ENCODE measurements around the gene CNDP2.

CNDP2 gene

GRCh38 chr18:74507097-74507881 lies 11.1 kb downstream of the CNDP2 start (continued):
- no peak for TF ChIP-seq CSRNP3 (CRISPR knock-in tag; IDR thresholded peaks at IDR 0.05)
- TF ChIP-seq ZFP30 (CRISPR knock-in tag; IDR thresholded peaks at IDR 0.05) = no peak
- TF ChIP-seq ISL1 (CRISPR knock-in tag; IDR thresholded peaks at IDR 0.05) = no peak
- no peak for TF ChIP-seq ZC3H10 (CRISPR knock-in tag; IDR thresholded peaks at IDR 0.05)
- no peak for TF ChIP-seq ARNTL (CRISPR knock-in tag; IDR thresholded peaks at IDR 0.05; ENCODE audit: borderline replicate concordance, low read depth)
- no peak for TF ChIP-seq PPARA (CRISPR knock-in tag; IDR thresholded peaks at IDR 0.05; ENCODE audit: borderline replicate concordance)
- no peak for TF ChIP-seq SNAI2 (CRISPR knock-in tag; IDR thresholded peaks at IDR 0.05)
- TF ChIP-seq ZFP3 (CRISPR knock-in tag; IDR thresholded peaks at IDR 0.05) = no peak

GRCh38 chr18:74507927-74508326 lies 11.8 kb downstream of the CNDP2 start:
- no peak for ATAC-seq
- TF ChIP-seq ZC3H10 (CRISPR knock-in tag; IDR thresholded peaks at IDR 0.05) (no peak), ZNF70 (CRISPR knock-in tag; IDR thresholded peaks at IDR 0.05) (no peak), ZFP30 (CRISPR knock-in tag; IDR thresholded peaks at IDR 0.05) (no peak), PATZ1 (CRISPR knock-in tag; IDR thresholded peaks at IDR 0.05; ENCODE audit: borderline replicate concordance) (no peak), TCF4 (CRISPR knock-in tag; IDR thresholded peaks at IDR 0.05; ENCODE audit: borderline replicate concordance) (no peak), SNAI2 (CRISPR knock-in tag; IDR thresholded peaks at IDR 0.05) (no peak), ARNTL (CRISPR knock-in tag; IDR thresholded peaks at IDR 0.05; ENCODE audit: borderline replicate concordance, low read depth) (no peak)

GRCh38 chr18:74508366-74508765 lies 12.2 kb downstream of the CNDP2 start:
- ATAC-seq = no peak
- TF ChIP-seq TOX (CRISPR knock-in tag; IDR thresholded peaks at IDR 0.05; ENCODE audit: borderline replicate concordance) = no peak
- TF ChIP-seq BACH2 (CRISPR knock-in tag; IDR thresholded peaks at IDR 0.05; ENCODE audit: borderline replicate concordance) = no peak
- TF ChIP-seq ESRRG (CRISPR knock-in tag; IDR thresholded peaks at IDR 0.05) = no peak
- no peak for TF ChIP-seq GLIS3 (CRISPR knock-in tag; IDR thresholded peaks at IDR 0.05)
- no peak for TF ChIP-seq CREB5 (CRISPR knock-in tag; IDR thresholded peaks at IDR 0.05; ENCODE audit: low read depth)
- no peak for TF ChIP-seq SNAI2 (CRISPR knock-in tag; IDR thresholded peaks at IDR 0.05)
- no peak for TF ChIP-seq ISL1 (CRISPR knock-in tag; IDR thresholded peaks at IDR 0.05)
- no peak for TF ChIP-seq ZNF8 (CRISPR knock-in tag; IDR thresholded peaks at IDR 0.05)
- no peak for TF ChIP-seq PATZ1 (CRISPR knock-in tag; IDR thresholded peaks at IDR 0.05; ENCODE audit: borderline replicate concordance)
- no peak for TF ChIP-seq ZC3H10 (CRISPR knock-in tag; IDR thresholded peaks at IDR 0.05)
- no peak for TF ChIP-seq PPARA (CRISPR knock-in tag; IDR thresholded peaks at IDR 0.05; ENCODE audit: borderline replicate concordance)
- TF ChIP-seq ARNTL (CRISPR knock-in tag; IDR thresholded peaks at IDR 0.05; ENCODE audit: borderline replicate concordance, low read depth) = no peak
- TF ChIP-seq ZFP30 (CRISPR knock-in tag; IDR thresholded peaks at IDR 0.05) = no peak
- TF ChIP-seq ZNF565 (CRISPR knock-in tag; conservative IDR thresholded peaks at IDR 0.05; ENCODE audit: low read depth) = no peak
- no peak for TF ChIP-seq TCF4 (CRISPR knock-in tag; IDR thresholded peaks at IDR 0.05; ENCODE audit: borderline replicate concordance)

GRCh38 chr18:74508821-74509225 lies 12.7 kb downstream of the CNDP2 start:
- TF ChIP-seq PATZ1 (CRISPR knock-in tag; IDR thresholded peaks at IDR 0.05; ENCODE audit: borderline replicate concordance) = no peak
- no peak for TF ChIP-seq ZNF565 (CRISPR knock-in tag; conservative IDR thresholded peaks at IDR 0.05; ENCODE audit: low read depth)
- no peak for TF ChIP-seq ZNF70 (CRISPR knock-in tag; IDR thresholded peaks at IDR 0.05)
- TF ChIP-seq OSR1 (CRISPR knock-in tag; IDR thresholded peaks at IDR 0.05) = no peak
- TF ChIP-seq CSDC2 (CRISPR knock-in tag; IDR thresholded peaks at IDR 0.05) = no peak
- ATAC-seq = no peak

Data from SK-N-SH treated with all-trans-retinoic acid at 6 μM for 48 hours (cell line).